ENCODE results near the gene PNCK.
"Not testable (repeated sequence)": the region's sequence is repeated elsewhere in the genome, so short reads cannot be mapped to it uniquely, and the experiment has no call there.

Gene PNCK

DNA sequence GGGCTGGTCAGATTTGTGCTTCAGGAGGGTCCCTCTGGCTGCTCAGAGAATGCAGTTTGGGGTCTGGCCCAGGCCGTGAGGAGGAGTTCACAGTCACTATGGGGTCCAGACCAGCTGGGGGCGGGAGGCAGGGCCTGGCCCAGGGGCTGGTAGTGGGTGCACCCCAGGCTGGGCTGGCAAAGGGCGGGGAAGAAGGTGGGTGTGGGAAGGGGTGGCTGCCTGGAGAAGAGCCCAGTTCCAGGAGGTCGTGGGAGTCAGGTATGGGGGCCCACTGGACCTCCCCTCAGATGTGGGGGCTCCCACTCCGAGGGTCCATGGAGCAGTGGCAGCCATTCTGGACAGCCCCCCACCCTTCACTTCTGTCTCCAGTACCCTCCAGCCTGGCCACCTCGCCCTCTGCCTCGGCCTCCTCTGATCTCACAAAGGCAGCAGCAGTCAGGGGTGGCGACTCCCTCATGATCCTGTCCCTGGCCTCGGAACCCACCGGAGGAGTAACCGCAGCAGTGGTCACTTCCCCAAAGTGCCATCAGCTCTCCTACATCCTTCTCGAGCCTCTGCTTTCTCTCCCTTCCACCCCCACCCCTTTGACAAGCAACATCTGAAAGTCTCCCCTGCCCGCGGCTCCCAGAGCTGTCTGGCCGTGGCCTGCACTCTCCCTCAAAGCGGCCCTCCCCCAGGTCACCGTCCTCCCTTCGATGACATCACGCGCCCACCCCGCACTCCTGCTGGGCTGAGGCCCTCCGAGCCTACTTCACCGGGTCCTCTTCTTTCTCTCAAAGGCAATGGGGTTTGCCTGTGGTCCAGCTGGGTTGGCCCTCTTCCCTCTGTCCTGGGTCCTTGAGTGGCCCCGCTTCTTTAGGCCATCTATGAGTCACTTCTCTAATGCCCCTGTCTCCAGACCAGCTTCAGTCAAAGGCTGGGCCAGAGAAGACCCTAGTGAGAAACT is 12.4 kb upstream of the PNCK start:
- no peak for DNase-seq (ENCODE audit: low read depth)

DNA sequence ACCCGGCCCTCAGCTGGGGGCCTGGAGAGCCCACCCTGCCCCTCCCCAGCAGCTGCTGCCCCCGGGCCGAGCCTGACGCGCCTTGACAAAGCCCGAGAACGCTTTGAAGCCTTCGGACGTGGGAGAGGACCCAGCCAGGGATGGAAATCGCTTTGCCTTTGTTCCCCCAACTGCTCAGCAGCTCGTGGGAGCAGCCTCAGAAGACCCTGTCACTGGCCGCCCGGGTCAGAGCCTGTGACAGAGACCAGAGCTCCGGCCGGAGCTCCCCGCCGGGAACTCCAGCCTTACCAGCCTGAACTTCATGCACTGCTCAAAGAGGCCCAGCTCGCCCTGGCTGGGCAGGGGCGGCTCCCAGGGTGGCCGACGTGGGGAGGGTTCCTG is 11.5 kb upstream of the PNCK start:
- no peak for DNase-seq (ENCODE audit: low read depth)

DNA sequence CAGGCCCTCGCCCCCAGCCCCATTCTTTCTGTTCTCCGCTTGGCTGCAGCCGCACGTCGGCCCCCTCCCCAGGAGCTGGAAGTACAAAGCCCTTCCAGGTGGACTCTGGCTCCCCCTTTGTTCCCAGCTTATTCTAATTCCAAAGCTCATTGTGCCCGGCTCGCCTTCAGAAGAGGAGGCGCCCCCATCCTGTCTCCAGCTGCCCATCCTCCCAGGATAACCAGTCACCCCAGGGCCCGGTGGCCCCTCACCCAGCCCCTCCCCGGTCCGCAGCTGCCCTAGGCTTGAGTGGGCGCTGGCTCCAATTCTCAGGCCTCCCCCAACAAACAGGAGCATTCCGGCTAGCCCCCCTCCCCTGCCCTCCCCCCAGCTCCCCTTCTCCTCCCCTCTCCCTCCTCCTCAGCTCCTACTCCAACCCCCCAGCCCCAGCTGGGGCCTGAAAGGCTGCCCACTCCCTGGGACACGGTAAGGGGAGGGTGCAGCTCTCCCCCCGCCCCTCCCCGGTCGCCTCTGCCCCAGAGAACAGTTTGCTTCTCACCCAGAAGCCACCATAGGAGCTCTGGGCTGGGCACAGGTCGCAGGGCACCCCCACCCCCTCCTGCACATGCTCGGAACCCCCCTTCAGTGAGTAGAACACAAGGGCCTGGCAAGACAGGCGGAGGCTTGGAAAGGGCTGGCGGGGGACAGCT is 11.0 kb upstream of the PNCK start:
- DNase-seq (ENCODE audit: low read depth), result no peak

DNA sequence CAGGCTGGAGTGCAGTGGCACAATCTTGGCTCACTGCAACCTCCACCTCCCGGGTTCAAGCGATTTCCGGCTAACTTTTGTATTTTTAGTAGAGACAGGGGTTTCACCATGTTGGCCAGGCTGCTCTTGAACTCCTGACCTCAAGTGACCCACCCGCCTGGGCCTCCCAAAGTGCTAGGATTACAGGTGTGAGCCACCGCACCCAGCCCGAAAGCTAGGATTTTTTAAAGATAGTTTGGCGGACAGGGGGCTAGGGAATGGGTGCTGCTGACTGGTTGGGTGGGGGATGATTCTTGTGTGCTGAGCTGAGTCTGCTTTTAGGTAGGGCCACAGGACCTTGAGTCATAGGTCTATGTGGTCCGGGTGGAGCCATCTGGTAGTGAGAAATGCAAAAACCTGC is 9.9 kb upstream of the PNCK start:
- DNase-seq (ENCODE audit: low read depth), result not testable (repeated sequence)

DNA sequence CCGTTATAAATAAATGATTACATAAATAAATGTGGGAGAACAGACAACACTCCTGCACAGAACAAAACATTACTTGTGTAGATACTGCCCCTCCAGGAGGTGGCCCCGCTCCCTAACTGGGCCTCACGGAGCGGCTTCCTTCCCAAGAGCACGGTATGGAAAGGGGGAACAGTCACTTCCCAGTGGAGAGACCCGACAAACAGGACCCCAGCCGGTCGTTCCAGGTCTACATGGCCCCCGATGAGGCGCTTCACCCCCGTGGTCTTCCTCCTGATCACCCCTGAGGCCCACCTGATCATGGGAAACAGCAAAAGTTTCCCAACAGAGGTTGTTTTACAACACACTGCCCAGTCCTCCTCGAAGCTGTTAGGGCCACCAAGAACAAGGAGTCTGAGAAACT is 7.6 kb upstream of the PNCK start:
- no peak for DNase-seq (ENCODE audit: low read depth)

GRCh38 chrX:153674219-153674851 is 722 bp upstream of the PNCK start:
- no peak for DNase-seq (ENCODE audit: low read depth)

DNA sequence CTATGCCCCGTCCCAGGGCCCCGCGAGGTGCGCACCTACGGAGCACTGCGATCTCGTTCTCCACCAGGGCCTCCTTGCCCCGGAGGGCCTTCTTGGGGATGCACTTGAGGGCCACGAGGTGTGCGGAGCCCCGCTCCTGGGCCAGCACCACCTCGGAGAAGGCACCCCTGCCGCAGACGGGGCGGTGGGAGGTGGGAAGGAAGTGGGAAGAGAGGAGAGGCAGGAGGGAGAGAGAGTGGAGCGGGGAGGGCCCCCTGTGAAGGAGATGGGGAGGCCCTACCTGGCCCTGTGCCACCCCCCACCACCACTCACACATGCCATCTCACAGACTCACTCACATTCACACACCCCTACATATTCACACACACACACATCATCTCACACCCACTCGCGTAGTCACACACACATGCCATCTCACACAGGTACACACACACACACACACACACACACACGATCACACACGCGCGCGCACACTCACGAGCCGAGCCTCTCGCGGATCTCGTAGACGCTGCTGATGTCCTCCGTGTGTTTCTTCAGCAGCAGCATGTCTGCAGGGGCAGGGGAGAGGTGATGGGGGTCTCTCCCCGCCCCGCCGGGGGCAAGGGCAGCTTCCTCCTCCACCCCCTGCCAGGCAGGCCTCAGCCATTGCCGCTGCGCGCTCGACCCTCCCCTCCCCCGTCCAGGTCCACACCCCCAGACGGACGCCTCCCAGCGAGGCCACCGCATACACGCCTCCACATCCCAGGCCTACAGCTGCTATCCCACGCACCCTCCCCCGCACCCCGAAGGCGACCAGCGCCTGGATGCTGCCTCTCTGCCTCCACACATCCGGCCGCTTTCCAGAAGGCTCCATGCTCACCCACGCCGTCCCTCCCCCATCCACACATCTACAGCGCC is 834 bp downstream of the PNCK start:
- DNase-seq (ENCODE audit: low read depth), result no peak

DNA sequence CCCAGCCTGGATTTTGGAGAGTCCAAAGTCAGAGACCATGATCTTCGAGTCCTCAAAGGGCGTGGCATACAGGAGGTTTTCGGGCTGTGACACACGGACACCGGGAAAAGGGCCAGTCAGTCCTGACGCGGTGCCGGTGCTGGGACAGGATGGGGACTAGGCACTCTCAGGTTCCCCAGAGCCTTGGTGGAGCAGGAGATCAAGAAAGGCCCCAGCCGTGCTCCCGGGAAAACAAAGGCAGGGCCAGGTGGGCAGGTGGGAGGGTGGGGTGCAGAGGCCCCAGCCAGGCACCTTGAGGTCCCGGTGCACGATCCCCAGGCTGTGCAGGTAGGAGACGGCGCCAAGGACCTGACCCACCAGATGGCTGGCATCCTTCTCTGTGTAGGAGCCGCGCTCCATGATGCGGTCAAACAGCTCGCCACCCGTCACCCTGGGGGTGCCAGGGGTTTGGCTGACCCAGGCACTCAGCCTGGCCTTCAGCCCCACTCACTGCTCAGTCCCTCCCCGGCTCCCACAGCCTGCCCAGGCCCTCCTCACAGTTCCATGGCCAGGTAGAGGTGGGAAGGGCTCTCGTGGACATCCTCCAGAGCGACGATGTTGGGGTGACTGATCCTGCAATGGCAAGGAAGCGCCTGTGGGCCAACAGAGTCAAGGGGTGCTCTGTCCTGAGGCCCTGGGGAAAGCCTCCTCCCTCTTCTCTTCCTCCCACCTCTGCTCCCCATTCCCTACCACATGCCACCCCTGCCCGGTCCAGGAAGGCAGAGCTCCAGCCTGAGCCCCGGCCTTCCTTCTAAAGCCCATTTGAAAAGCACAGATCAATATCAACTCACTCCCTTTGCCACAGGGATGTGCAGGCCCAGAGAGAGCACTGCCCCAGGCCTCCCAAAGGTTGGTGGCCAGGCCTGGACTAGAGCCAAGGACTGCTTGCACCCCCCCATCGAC is 1.8 kb downstream of the PNCK start:
- no peak for DNase-seq (ENCODE audit: low read depth)

DNA sequence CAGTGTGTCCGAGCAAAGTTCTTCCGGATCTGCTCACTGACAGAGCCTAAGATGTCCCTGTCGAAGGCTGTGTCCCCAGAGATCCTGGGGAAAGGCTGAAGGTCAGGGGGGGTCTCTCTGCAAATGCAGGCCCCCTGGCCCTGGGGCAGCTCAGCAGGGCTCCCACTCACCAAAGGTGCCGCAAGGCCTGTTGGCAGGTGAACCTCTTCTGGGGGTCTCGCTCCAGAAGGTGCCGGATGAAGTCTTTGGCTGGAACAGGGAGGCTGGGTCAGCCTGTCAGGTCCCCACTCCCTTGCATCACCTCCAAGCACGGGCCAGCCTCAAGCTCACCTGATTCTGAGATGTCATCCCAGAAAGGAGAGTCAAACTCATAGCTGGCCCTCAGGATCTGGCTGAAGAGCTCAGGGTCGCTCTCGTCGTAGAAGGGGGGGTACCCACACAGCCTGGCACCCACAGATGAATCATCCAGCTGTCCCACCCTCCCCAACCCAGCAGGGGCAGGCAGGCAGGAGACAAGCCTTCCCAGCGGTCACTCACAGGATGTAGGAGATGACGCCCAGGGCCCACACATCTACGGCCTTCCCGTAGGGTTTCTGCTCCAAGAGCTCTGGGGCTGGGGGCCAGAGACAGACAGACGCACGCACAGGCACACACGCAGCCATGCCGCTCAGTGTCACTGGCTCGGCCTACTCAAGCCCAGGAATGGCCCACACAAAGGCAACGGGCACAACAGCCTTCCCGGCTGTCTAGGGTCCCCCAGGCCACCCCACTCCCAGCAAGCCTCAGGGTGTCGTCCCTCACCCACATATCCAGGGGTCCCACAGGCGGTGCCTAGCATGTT is 2.6 kb downstream of the PNCK start:
- DNase-seq (ENCODE audit: low read depth), result no peak

DNA sequence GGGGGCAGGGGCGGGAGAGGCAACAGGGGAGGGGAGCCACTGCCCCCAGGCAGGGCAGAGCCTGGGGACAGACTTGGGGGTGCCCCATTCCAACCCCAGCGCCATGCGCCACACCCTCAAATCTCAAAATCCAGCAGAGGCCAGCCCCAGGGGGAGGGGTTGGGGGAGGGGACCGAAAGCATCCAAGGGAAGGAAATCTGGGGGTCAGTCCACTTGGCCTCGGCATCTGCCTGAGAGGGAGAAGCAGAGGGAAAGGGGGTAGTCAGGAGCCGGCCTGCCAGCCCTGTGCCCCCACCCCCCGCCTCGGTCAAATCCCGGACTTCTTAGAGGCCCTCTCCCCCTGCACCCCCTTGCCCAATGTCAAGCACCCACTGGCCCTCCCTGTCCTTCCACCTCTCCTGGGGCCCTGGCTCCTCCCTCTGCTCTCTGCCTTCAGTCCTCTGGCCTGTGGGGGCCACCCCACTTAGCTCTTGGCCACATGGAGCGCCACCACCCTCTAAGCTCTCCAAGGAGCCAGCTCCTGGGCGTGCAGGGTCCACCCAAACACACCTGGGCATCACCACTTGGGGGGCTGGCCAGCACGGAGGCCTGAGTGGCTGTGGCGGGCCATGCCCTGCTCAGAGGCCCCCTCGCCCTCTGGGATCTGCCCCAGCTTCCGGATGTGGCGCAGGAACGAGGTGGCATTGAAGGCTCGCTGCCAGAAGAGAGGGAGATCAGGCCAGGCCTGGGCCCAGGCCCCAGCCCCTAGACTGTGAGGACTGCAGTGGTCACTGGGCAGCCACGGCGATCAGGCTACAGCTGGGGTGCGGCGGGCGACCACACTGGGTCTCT is 3.5 kb downstream of the PNCK start:
- no peak for DNase-seq (ENCODE audit: low read depth)

- DNase-seq (ENCODE audit: low read depth), result no peak
These were observed 4.3 kb downstream of the PNCK start for GRCh38 chrX:153669174-153669890.

GRCh38 chrX:153668423-153669173 is 5.0 kb downstream of the PNCK start:
- DNase-seq (ENCODE audit: low read depth), result no peak

- DNase-seq (ENCODE audit: low read depth), result peak; percentile 68
These were observed 5.6 kb downstream of the PNCK start for GRCh38 chrX:153667956-153668396.

DNA sequence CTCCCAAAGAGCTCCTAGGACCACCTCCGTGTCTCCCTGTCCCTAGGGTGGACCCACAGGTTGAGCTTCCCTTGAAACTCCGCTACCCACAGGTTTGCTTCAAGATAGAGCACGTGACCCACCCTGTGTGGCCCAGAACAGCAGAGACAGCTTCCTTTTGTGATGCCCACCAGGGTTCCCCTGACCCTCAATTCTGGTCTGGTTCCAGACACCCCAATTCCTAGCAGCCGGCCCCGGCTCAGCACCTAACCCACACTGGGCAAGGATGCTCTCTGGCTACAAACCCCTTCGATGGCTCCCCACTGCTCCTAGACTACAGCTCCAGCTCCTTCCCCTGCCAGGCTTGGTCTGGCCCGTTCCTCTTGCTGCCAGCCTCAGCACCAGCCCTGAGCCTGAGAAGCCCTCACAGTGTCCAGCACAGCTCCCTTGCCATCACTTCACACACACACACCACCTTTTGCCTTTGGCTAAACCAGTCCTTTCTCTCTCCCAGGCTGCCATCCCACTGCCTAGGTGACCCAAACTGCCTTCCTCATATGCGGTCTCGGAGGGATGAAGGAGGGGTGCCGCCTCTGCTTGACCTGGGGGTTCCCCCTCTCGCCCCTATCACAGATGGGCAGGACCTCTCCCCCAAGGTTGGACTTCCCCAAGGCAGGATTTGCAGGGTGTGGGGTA is 6.2 kb downstream of the PNCK start:
- DNase-seq (ENCODE audit: low read depth), result no peak

GRCh38 chrX:153665726-153666306 is 7.8 kb downstream of the PNCK start:
- no peak for DNase-seq (ENCODE audit: low read depth)

- peak; percentile 29 for DNase-seq (ENCODE audit: low read depth)
These were observed 11.3 kb downstream of the PNCK start for GRCh38 chrX:153662266-153662665.
